ENCODE measurements around the gene IFT88.
A peak's percentile ranks its signal among the peaks of the same experiment; 100 is the strongest.

The IFT88 gene

GRCh38 chr13:20566898-20567874, at the start of gene IFT88:
Gene IFT88, plus strand, starts transcription at chr13:20567157. Its CDS starts 7,229 bp downstream, at chr13:20574386.
- TF ChIP-seq ZNF274 (IDR thresholded peaks at IDR 0.05; ENCODE audit: low read depth, low read length) = no peak
- peak within 1 kb of the TSS; percentile 85 for H3K4me3 ChIP-seq (ENCODE audit: low read length)

- TF ChIP-seq ZNF274 (IDR thresholded peaks at IDR 0.05; ENCODE audit: low read depth, low read length) = no peak
- H3K4me3 ChIP-seq (ENCODE audit: low read length) = no peak overlapping the region
These were observed 48.3 kb upstream of the IFT88 start for GRCh38 chr13:20518660-20519100.

- TF ChIP-seq ZNF274 (IDR thresholded peaks at IDR 0.05; ENCODE audit: low read depth, low read length) = no peak
- no peak overlapping the region for H3K4me3 ChIP-seq (ENCODE audit: low read length)
These were observed 47.1 kb upstream of the IFT88 start for GRCh38 chr13:20519875-20520274.

GRCh38 chr13:20521364-20522115, 45.4 kb upstream of the IFT88 start:
- H3K4me3 ChIP-seq (ENCODE audit: low read length) = no peak overlapping the region
- TF ChIP-seq ZNF274 (IDR thresholded peaks at IDR 0.05; ENCODE audit: low read depth, low read length) = no peak

GRCh38 chr13:20525144-20525600, 41.8 kb upstream of the IFT88 start:
- no peak for TF ChIP-seq ZNF274 (IDR thresholded peaks at IDR 0.05; ENCODE audit: low read depth, low read length)
- H3K4me3 ChIP-seq (ENCODE audit: low read length) = peak overlapping the region; percentile 67; the same call in 1 of the 2 replicates

- H3K4me3 ChIP-seq (ENCODE audit: low read length) = peak within 1 kb of the TSS; percentile 67; the same call in 1 of the 2 replicates
- no peak for TF ChIP-seq ZNF274 (IDR thresholded peaks at IDR 0.05; ENCODE audit: low read depth, low read length)
These were observed 41.1 kb upstream of the IFT88 start, which contains the start of gene CRYL1 for GRCh38 chr13:20525601-20526544. Gene CRYL1, minus strand, starts transcription at chr13:20525857. Its CDS starts 63 bp downstream, at chr13:20525794.

- no peak for TF ChIP-seq ZNF274 (IDR thresholded peaks at IDR 0.05; ENCODE audit: low read depth, low read length)
- H3K4me3 ChIP-seq (ENCODE audit: low read length) = peak overlapping the region; percentile 67; the same call in 1 of the 2 replicates
These were observed 40.3 kb upstream of the IFT88 start for GRCh38 chr13:20526664-20527063.

- no peak for TF ChIP-seq ZNF274 (IDR thresholded peaks at IDR 0.05; ENCODE audit: low read depth, low read length)
These were observed 38.5 kb upstream of the IFT88 start for GRCh38 chr13:20528452-20528851.

GRCh38 chr13:20534038-20534608, 32.8 kb upstream of the IFT88 start:
- TF ChIP-seq ZNF274 (IDR thresholded peaks at IDR 0.05; ENCODE audit: low read depth, low read length) = no peak
- no peak overlapping the region for H3K4me3 ChIP-seq (ENCODE audit: low read length)

More at GRCh38 chr13:20528452-20528851, 38.5 kb upstream of the IFT88 start:
- no peak overlapping the region for H3K4me3 ChIP-seq (ENCODE audit: low read length)

- no peak for TF ChIP-seq ZNF274 (IDR thresholded peaks at IDR 0.05; ENCODE audit: low read depth, low read length)
These were observed 30.0 kb upstream of the IFT88 start for GRCh38 chr13:20536992-20537391.

GRCh38 chr13:20544201-20544923, 22.6 kb upstream of the IFT88 start:
- H3K4me3 ChIP-seq (ENCODE audit: low read length) = no peak overlapping the region
- TF ChIP-seq ZNF274 (IDR thresholded peaks at IDR 0.05; ENCODE audit: low read depth, low read length) = no peak

More at GRCh38 chr13:20536992-20537391, 30.0 kb upstream of the IFT88 start:
- no peak overlapping the region for H3K4me3 ChIP-seq (ENCODE audit: low read length)

- TF ChIP-seq ZNF274 (IDR thresholded peaks at IDR 0.05; ENCODE audit: low read depth, low read length) = no peak
- H3K4me3 ChIP-seq (ENCODE audit: low read length) = no peak overlapping the region
These were observed 20.4 kb upstream of the IFT88 start for GRCh38 chr13:20546556-20546955.

Measured in GM08714 (cell line).